HG03066 (cell line): ENCODE results near the gene TMEM229B.

ENCODE experiments used
- ATAC-seq: cut with Tn5 transposase; IDR thresholded peaks from one replicate; pipeline ENCODE4 v1.9.1; 2021; ENCODE audit warnings: low read depth; ENCODE audit not compliant: unreplicated experiment

TMEM229B gene

GRCh38 chr14:67515386-67516079 is 27.0 kb upstream of the TMEM229B start:
- ATAC-seq, result no peak

- ATAC-seq, result no peak
These were observed 26.3 kb upstream of the TMEM229B start for GRCh38 chr14:67514650-67515385.

- no peak for ATAC-seq
These were observed 25.7 kb upstream of the TMEM229B start for GRCh38 chr14:67514203-67514607.

GRCh38 chr14:67513631-67514108 is 25.1 kb upstream of the TMEM229B start:
- ATAC-seq, result no peak

- ATAC-seq, result no peak
These were observed 24.2 kb upstream of the TMEM229B start for GRCh38 chr14:67512463-67513310.

GRCh38 chr14:67510836-67511235 is 22.3 kb upstream of the TMEM229B start:
- no peak for ATAC-seq

GRCh38 chr14:67510121-67510520 is 21.6 kb upstream of the TMEM229B start:
- no peak for ATAC-seq

- ATAC-seq, result no peak
These were observed 20.4 kb upstream of the TMEM229B start for GRCh38 chr14:67508956-67509355.

GRCh38 chr14:67505254-67505653 is 16.7 kb upstream of the TMEM229B start:
- no peak for ATAC-seq

- ATAC-seq, result no peak
These were observed 14.8 kb upstream of the TMEM229B start for GRCh38 chr14:67503331-67503730.

GRCh38 chr14:67502867-67503266 is 14.3 kb upstream of the TMEM229B start:
- ATAC-seq, result no peak

- ATAC-seq, result no peak
These were observed 13.1 kb upstream of the TMEM229B start for GRCh38 chr14:67501670-67502069.

GRCh38 chr14:67500981-67501380 is 12.5 kb upstream of the TMEM229B start:
- ATAC-seq, result no peak

- no peak for ATAC-seq
These were observed 9.2 kb upstream of the TMEM229B start for GRCh38 chr14:67497716-67498115.

- ATAC-seq, result no peak
These were observed 8.7 kb upstream of the TMEM229B start for GRCh38 chr14:67497216-67497615.

- ATAC-seq, result no peak
These were observed 7.3 kb upstream of the TMEM229B start for GRCh38 chr14:67495827-67496226.

- no peak for ATAC-seq
These were observed 4.7 kb upstream of the TMEM229B start for GRCh38 chr14:67493092-67493717.

- ATAC-seq, result no peak
These were observed 4.0 kb upstream of the TMEM229B start for GRCh38 chr14:67492538-67492937.

GRCh38 chr14:67491741-67492507 is 3.4 kb upstream of the TMEM229B start:
- no peak for ATAC-seq

GRCh38 chr14:67491285-67491684 is 2.8 kb upstream of the TMEM229B start:
- ATAC-seq, result no peak
